HepG2 (cell line): ENCODE data around the gene TNFRSF6B. TPM values are rescaled to one million over a fixed set of nuclear protein-coding genes. Genes with fewer than 3 reads are reported as not detected.

Experiments used
- ATF4 ChIP-seq, 2 experiments: fragments of 450-650 bp in 1 of 2; sonication (generic) in 1 of 2; formaldehyde crosslinking; IDR thresholded peaks; 2 replicates each; pipeline versions ENCODE4 v1.5.0 to v1.8.0; 2020 to 2022; ENCODE audit warnings: mild to moderate bottlenecking in 1 of 2, missing genetic modification reagents in 1 of 2
- BCL6 ChIP-seq: IDR thresholded peaks from 2 replicates; pipeline ENCODE4 v1.6.1; 2016; ENCODE audit warnings: missing genetic modification reagents, missing compliant biosample characterization
- GPBP1L1 ChIP-seq: sonication (generic); formaldehyde crosslinking; IDR thresholded peaks from 2 replicates; pipeline ENCODE4 v1.5.0; 2020; ENCODE audit warnings: mild to moderate bottlenecking, missing genetic modification reagents
- IRX3 ChIP-seq: sonication (generic); formaldehyde crosslinking; IDR thresholded peaks from 2 replicates; pipeline ENCODE4 v1.8.1; 2023; ENCODE audit warnings: mild to moderate bottlenecking, low read depth, missing genetic modification reagents, borderline replicate concordance
- JDP2 ChIP-seq: sonication (generic); formaldehyde crosslinking; IDR thresholded peaks from 2 replicates; pipeline ENCODE4 v1.8.1; 2022; ENCODE audit warnings: missing genetic modification reagents, borderline replicate concordance
- KDM3A ChIP-seq: IDR thresholded peaks from 2 replicates; pipeline ENCODE4 v1.6.1; 2018; ENCODE audit warnings: low read depth, missing compliant biosample characterization
- NFATC3 ChIP-seq: sonication (generic); formaldehyde crosslinking; IDR thresholded peaks from 2 replicates; pipeline ENCODE4 v1.5.1; 2020; ENCODE audit warnings: mild to moderate bottlenecking, missing genetic modification reagents
- ONECUT2 ChIP-seq: sonication (generic); formaldehyde crosslinking; IDR thresholded peaks from 2 replicates; pipeline ENCODE4 v1.4.0; 2020; ENCODE audit warnings: missing genetic modification reagents
- RAD21 ChIP-seq: fragments of 450-650 bp; formaldehyde crosslinking; IDR thresholded peaks from 2 replicates; pipeline ENCODE4 v1.5.0; 2020; ENCODE audit warnings: mild to moderate bottlenecking
- RBAK ChIP-seq: sonication (generic); formaldehyde crosslinking; IDR thresholded peaks from 2 replicates; pipeline ENCODE4 v1.5.1; 2020; ENCODE audit warnings: mild to moderate bottlenecking, missing genetic modification reagents
- RFX5 ChIP-seq: IDR thresholded peaks from 2 replicates; pipeline ENCODE4 v1.6.1; 2011; ENCODE audit warnings: low read depth, low read length, improper control_type of control experiment
- RXRB ChIP-seq: IDR thresholded peaks from 2 replicates; pipeline ENCODE4 v1.6.1; 2016; ENCODE audit warnings: borderline replicate concordance, missing genetic modification reagents, missing compliant biosample characterization
- TEAD2 ChIP-seq: sonication (generic); formaldehyde crosslinking; IDR thresholded peaks from 2 replicates; pipeline ENCODE4 v1.9.0; 2021; ENCODE audit warnings: missing genetic modification reagents
- ZFY ChIP-seq: sonication (generic); formaldehyde crosslinking; IDR thresholded peaks from 2 replicates; pipeline ENCODE4 v1.4.0; 2020; ENCODE audit warnings: missing genetic modification reagents
- ZKSCAN5 ChIP-seq: sonication (generic); formaldehyde crosslinking; IDR thresholded peaks from 2 replicates; pipeline ENCODE4 v1.5.1; 2020; ENCODE audit warnings: mild to moderate bottlenecking, missing genetic modification reagents
- ZNF12 ChIP-seq: sonication (generic); formaldehyde crosslinking; IDR thresholded peaks from 2 replicates; pipeline ENCODE4 v1.5.0; 2020; ENCODE audit warnings: missing genetic modification reagents
- ZNF138 ChIP-seq: sonication (generic); formaldehyde crosslinking; IDR thresholded peaks from 2 replicates; pipeline ENCODE4 v1.5.0; 2020; ENCODE audit warnings: mild to moderate bottlenecking, low read depth, missing genetic modification reagents
- ZNF225 ChIP-seq: sonication (generic); formaldehyde crosslinking; IDR thresholded peaks from 2 replicates; pipeline ENCODE4 v1.4.0; 2020; ENCODE audit warnings: mild to moderate bottlenecking, missing genetic modification reagents
- ZNF34 ChIP-seq: sonication (generic); formaldehyde crosslinking; IDR thresholded peaks from 2 replicates; pipeline ENCODE4 v1.4.0; 2020; ENCODE audit warnings: mild to moderate bottlenecking, missing genetic modification reagents, borderline replicate concordance
- ZNF414 ChIP-seq: sonication (generic); formaldehyde crosslinking; IDR thresholded peaks from 2 replicates; pipeline ENCODE4 v1.5.0; 2020; ENCODE audit warnings: missing genetic modification reagents
- ZNF44 ChIP-seq: sonication (generic); formaldehyde crosslinking; IDR thresholded peaks from 2 replicates; pipeline ENCODE4 v1.5.1; 2020; ENCODE audit warnings: mild to moderate bottlenecking, missing genetic modification reagents
- ZNF441 ChIP-seq: sonication (generic); formaldehyde crosslinking; IDR thresholded peaks from 2 replicates; pipeline ENCODE4 v1.7.0; 2021; ENCODE audit warnings: missing genetic modification reagents, borderline replicate concordance
- ZNF570 ChIP-seq: sonication (generic); formaldehyde crosslinking; IDR thresholded peaks from 2 replicates; pipeline ENCODE4 v1.4.0; 2020; ENCODE audit warnings: mild to moderate bottlenecking, missing genetic modification reagents, borderline replicate concordance
- polyA plus RNA-seq, 8 experiments: library from polyadenylated mRNA; depleted of rRNA in 3 of 8; stranded (reverse) in 7 of 8; unstranded in 1 of 8; fragments of >200 nt; fragmentation: Illumina TruSeq in 4 of 8; extraction: Trizol in 4 of 8; gene quantifications; 2 replicates each; pipeline versions ENCODE4 v1.2.1 to v1.2.3, GENCODE V29; 2011 to 2016; ENCODE audit warnings: low read depth in 4 of 8, missing spikeins in 1 of 8, mixed read lengths in 1 of 8; ENCODE audit not compliant: insufficient read depth in 1 of 8
- total RNA-seq, 5 experiments: library from RNA; depleted of rRNA; stranded (reverse); fragments of >200 nt; fragmentation: Illumina TruSeq; extraction: Trizol; gene quantifications; 2 replicates each; pipeline ENCODE4 v1.2.3, GENCODE V29; 2016; ENCODE audit warnings: low read depth in 1 of 5
- TF ChIP-seq, protein P1 (sequence below): IDR thresholded peaks from 2 replicates; pipeline ENCODE4 v1.6.1; 2016; ENCODE audit warnings: missing biosample characterization, missing genetic modification reagents, low read depth
- TF ChIP-seq, protein P2 (sequence below): sonication (generic); formaldehyde crosslinking; IDR thresholded peaks from 2 replicates; pipeline ENCODE4 v1.8.0; 2022; ENCODE audit warnings: missing genetic modification reagents, mild to moderate bottlenecking, borderline replicate concordance

Gene TNFRSF6B
- total and polyA plus RNA-seq, 2 of the 13 experiments (the other 11 are each of a cell fraction or from before 2014, with no cell fraction given) = 0.24 TPM; not detected in 1

DNA sequence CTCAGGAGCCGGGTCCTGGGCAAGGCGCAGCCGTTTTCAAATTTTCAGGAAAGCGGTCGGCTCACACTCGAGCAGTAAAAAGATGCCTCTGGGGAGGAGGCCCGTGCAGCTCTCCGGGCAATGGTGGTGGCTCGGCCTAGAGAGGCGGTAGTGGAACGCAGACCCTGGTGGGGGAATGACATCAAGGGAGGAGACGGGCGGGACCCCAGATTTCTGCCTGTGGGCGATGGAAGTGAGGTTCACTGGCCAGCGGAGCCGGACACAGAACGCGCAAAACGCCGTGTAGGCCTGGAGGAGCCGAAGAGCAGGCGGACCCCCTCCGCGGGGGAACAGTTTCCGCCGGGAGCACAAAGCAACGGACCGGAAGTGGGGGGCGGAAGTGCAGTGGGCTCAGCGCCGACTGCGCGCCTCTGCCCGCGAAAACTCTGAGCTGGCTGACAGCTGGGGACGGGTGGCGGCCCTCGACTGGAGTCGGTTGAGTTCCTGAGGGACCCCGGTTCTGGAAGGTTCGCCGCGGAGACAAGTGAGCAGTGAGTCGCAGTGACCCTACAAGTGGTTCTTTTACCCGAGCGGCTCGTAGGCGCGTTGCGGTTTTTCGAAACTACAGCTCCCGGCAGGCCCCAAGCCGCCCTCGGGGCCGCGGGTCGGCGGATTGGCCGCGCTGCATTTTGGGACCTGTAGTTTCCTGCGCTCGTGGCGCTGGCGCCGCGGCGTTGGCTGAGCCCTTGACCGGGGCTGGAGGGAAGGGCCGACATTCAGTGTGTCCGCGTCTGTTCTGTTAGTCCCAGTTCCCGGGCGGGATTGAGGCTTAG, 38.3 kb upstream of the TNFRSF6B start, which contains the start of gene RTEL1 (continued):
- TF ChIP-seq JDP2 (CRISPR knock-in tag) (no peak), ZNF570 (CRISPR knock-in tag) (no peak), RAD21 (CRISPR knock-in tag) (peak; percentile 79), ZNF414 (CRISPR knock-in tag) (peak; percentile 98), ATF4 (CRISPR knock-in tag; IDR thresholded peaks at IDR 0.05) (no peak; a peak in 1 of 4 replicates), ZNF34 (CRISPR knock-in tag) (peak; percentile 73), ZNF441 (peak; percentile 73), IRX3 (peak; percentile 43; the same call in 1 of the 2 replicates), ONECUT2 (CRISPR knock-in tag) (peak; percentile 62; the same call in 1 of the 2 replicates), ZNF12 (CRISPR knock-in tag) (peak; percentile 71; the same call in 1 of the 2 replicates), BCL6 (CRISPR knock-in tag) (peak; percentile 30; the same call in 1 of the 2 replicates), ZFY (CRISPR knock-in tag) (peak; percentile 100), TEAD2 (CRISPR knock-in tag) (peak; percentile 85), RBAK (CRISPR knock-in tag) (no peak), NFATC3 (CRISPR knock-in tag) (no peak), ZNF225 (CRISPR knock-in tag) (0 out of 2 replicates have a peak, but pooled peaks have one; percentile 1), RFX5 (peak; percentile 36; the same call in 1 of the 2 replicates), GPBP1L1 (CRISPR knock-in tag) (no peak), ZNF44 (CRISPR knock-in tag) (no peak; the same call in 1 of the 2 replicates), KDM3A (CRISPR knock-in tag) (peak; percentile 99), ZKSCAN5 (no peak), ZNF138 (peak; percentile 85; the same call in 1 of the 2 replicates), RXRB (CRISPR knock-in tag) (peak; percentile 66; the same call in 1 of the 2 replicates)
- TF ChIP-seq, protein P1, sequence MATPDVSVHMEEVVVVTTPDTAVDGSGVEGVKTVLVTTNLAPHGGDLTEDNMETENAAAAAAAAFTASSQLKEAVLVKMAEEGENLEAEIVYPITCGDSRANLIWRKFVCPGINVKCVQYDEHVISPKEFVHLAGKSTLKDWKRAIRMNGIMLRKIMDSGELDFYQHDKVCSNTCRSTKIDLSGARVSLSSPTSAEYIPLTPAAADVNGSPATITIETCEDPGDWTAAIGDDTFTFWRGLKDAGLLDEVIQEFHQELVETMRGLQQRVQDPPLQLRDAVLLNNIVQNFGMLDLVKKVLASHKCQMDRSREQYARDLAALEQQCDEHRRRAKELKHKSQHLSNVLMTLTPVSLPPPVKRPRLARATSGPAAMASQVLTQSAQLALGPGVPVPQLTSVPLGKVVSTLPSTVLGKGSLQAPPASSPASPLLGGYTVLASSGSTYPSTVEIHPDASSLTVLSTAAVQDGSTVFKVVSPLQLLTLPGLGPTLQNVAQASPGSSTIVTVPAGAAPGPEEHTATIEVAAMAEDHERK (CRISPR knock-in tag) = peak; percentile 64; the same call in 1 of the 2 replicates
- TF ChIP-seq, protein P2, sequence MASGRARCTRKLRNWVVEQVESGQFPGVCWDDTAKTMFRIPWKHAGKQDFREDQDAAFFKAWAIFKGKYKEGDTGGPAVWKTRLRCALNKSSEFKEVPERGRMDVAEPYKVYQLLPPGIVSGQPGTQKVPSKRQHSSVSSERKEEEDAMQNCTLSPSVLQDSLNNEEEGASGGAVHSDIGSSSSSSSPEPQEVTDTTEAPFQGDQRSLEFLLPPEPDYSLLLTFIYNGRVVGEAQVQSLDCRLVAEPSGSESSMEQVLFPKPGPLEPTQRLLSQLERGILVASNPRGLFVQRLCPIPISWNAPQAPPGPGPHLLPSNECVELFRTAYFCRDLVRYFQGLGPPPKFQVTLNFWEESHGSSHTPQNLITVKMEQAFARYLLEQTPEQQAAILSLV (CRISPR knock-in tag) = peak; percentile 96; the same call in 1 of the 2 replicates
